Measurements from ENCODE around the gene WWTR1. TPM values are rescaled to one million over a fixed set of nuclear protein-coding genes. Genes with fewer than 3 reads are reported as not detected.

Gene WWTR1
- polyA plus RNA-seq, 1 donor (not counting 4 experiments of a cell fraction or from before 2014, with no cell fraction given), result 77.3 TPM

DNA sequence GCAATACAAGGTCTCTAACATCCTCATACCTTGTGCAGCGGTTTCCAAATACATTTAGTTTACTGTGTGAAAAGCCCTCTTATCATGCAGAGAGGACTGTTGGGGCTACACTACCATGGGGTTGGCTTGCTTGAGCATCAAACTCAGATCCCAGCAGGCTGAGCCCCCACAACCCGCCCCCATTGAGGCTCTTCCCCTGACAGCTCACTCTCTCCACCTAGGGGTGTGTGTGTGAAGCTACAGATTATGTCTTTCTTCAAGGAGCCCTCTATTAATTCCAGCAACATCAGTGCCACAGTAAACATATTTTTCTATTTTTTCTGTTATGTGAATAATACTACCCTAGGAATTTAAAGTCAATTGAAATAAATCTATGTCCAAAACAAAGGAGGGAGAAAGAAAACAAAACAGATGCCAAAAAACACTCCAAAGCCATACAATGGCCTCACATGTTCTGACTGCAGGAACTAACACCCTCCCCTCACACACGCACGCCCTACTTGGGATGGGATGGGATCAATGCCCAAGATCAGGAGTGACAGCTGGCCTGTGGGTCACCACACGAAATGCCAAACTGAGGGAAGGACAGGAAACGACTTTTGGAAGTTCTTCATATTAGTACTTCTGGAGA lies 168.7 kb downstream of the WWTR1 start:
- Histone ChIP-seq H2AFZ (ENCODE audit: control insufficient read depth, low read length) (no peak overlapping the region), H3K9me3 (ENCODE audit: control insufficient read depth, low read depth, low read length) (no peaks in the 10 kb centered on the region), H3K79me2 (ENCODE audit: control insufficient read depth, insufficient read depth, low read length) (no peaks in the 10 kb centered on the region), H3K9me1 (ENCODE audit: control insufficient read depth, extremely low read depth, insufficient read depth, low read length) (no peaks in the 10 kb centered on the region), H3K27ac (ENCODE audit: control insufficient read depth, insufficient read depth, low read length) (no peak overlapping the region), H3K4me3 (ENCODE audit: control insufficient read depth in 2 of 3, extremely low read depth in 1 of 3, insufficient read depth in 2 of 3, low read depth in 1 of 3, low read length in 3 of 3) (no peak overlapping the region), H3K27me3 (ENCODE audit: control insufficient read depth, extremely low read depth, insufficient read depth, low read length) (peaks cover 4% of the 10 kb centered on the region), H4K20me1 (ENCODE audit: control insufficient read depth, extremely low read depth, insufficient read depth, low read length) (no peaks in the 10 kb centered on the region), H3K4me1 (ENCODE audit: control insufficient read depth, extremely low read depth, insufficient read depth, low read length) (no peaks in the 10 kb centered on the region), H3K36me3 (ENCODE audit: control insufficient read depth in 2 of 2, extremely low read depth in 1 of 2, insufficient read depth in 2 of 2, low read length in 2 of 2) (no peaks in the 10 kb centered on the region), H3K9ac (ENCODE audit: control insufficient read depth, extremely low read depth, insufficient read depth, low read length) (no peak overlapping the region), H3K4me2 (ENCODE audit: control insufficient read depth, extremely low read depth, insufficient read depth, low read depth, low read length) (no peak overlapping the region)
- no peak for DNase-seq (ENCODE audit: low read depth, low spot score)
- no peak for TF ChIP-seq EZH2 (IDR thresholded peaks at IDR 0.05; ENCODE audit: low read length)
- TF ChIP-seq, protein P1, sequence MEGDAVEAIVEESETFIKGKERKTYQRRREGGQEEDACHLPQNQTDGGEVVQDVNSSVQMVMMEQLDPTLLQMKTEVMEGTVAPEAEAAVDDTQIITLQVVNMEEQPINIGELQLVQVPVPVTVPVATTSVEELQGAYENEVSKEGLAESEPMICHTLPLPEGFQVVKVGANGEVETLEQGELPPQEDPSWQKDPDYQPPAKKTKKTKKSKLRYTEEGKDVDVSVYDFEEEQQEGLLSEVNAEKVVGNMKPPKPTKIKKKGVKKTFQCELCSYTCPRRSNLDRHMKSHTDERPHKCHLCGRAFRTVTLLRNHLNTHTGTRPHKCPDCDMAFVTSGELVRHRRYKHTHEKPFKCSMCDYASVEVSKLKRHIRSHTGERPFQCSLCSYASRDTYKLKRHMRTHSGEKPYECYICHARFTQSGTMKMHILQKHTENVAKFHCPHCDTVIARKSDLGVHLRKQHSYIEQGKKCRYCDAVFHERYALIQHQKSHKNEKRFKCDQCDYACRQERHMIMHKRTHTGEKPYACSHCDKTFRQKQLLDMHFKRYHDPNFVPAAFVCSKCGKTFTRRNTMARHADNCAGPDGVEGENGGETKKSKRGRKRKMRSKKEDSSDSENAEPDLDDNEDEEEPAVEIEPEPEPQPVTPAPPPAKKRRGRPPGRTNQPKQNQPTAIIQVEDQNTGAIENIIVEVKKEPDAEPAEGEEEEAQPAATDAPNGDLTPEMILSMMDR (optimal IDR thresholded peaks at IDR 0.05 in 1 of 3, IDR thresholded peaks at IDR 0.05 in 1 of 3, conservative IDR thresholded peaks at IDR 0.05 in 1 of 3; ENCODE audit: extremely low read depth in 1 of 3, insufficient read depth in 2 of 3, low read length in 3 of 3), result peak; percentile 55 to 73 (median 59)
- dilution Hi-C loops (cut with MboI; ENCODE audit: extremely low pct_ligation_motif_present, low sequenced_read_pairs), result no loop called here
- no peak for FAIRE-seq

DNA sequence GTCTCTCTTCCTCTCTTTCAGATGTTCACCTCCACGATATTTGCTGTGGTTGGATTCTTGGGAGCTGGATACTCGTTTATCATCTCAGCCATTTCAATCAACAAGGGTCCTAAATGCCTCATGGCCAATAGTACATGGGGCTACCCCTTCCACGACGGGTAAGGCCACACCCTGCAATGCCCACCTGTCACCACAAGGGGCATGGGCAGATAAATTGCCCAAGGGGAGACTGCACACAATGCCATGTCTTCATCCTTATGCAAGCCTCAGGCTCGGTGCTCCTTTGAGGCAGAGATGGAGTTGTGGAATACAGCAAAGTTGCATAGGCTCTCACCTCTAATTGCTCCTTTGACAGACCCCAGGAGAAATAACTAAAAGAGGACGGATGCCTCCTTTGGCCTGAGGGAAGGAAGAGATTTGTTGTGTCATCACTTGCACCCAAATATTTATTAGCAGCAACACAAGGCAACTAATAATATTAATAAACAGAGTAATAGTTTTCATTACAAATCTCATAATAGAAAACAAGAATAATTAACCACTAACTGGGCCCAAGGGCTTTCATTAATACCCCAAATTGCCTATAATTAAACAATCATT lies 170.1 kb downstream of the WWTR1 start:
- TF ChIP-seq EZH2 (IDR thresholded peaks at IDR 0.05; ENCODE audit: low read length), result no peak
- TF ChIP-seq, protein P1 (optimal IDR thresholded peaks at IDR 0.05 in 1 of 3, IDR thresholded peaks at IDR 0.05 in 1 of 3, conservative IDR thresholded peaks at IDR 0.05 in 1 of 3; ENCODE audit: extremely low read depth in 1 of 3, insufficient read depth in 2 of 3, low read length in 3 of 3), result peak; percentile 39 to 66 (median 61)
- no peak overlapping the region for H3K4me3 ChIP-seq (ENCODE audit: control insufficient read depth in 2 of 3, extremely low read depth in 1 of 3, insufficient read depth in 2 of 3, low read depth in 1 of 3, low read length in 3 of 3)
- H3K9me1 ChIP-seq (ENCODE audit: control insufficient read depth, extremely low read depth, insufficient read depth, low read length), result no peaks in the 10 kb centered on the region
- no peak overlapping the region for H3K4me2 ChIP-seq (ENCODE audit: control insufficient read depth, extremely low read depth, insufficient read depth, low read depth, low read length)
- H3K79me2 ChIP-seq (ENCODE audit: control insufficient read depth, insufficient read depth, low read length), result no peaks in the 10 kb centered on the region
- FAIRE-seq (no peak), DNase-seq (ENCODE audit: low read depth, low spot score) (no peak)
- no peak overlapping the region for H3K27ac ChIP-seq (ENCODE audit: control insufficient read depth, insufficient read depth, low read length)
- no peak overlapping the region for H2AFZ ChIP-seq (ENCODE audit: control insufficient read depth, low read length)
- peaks cover 4% of the 10 kb centered on the region for H3K27me3 ChIP-seq (ENCODE audit: control insufficient read depth, extremely low read depth, insufficient read depth, low read length)
- no peaks in the 10 kb centered on the region for H3K4me1 ChIP-seq (ENCODE audit: control insufficient read depth, extremely low read depth, insufficient read depth, low read length)
- dilution Hi-C loops (cut with MboI; ENCODE audit: extremely low pct_ligation_motif_present, low sequenced_read_pairs), result no loop called here
- no peaks in the 10 kb centered on the region for H3K36me3 ChIP-seq (ENCODE audit: control insufficient read depth in 2 of 2, extremely low read depth in 1 of 2, insufficient read depth in 2 of 2, low read length in 2 of 2)
- H3K9ac ChIP-seq (ENCODE audit: control insufficient read depth, extremely low read depth, insufficient read depth, low read length), result no peak overlapping the region
- H3K9me3 ChIP-seq (ENCODE audit: control insufficient read depth, low read depth, low read length), result no peaks in the 10 kb centered on the region
- no peaks in the 10 kb centered on the region for H4K20me1 ChIP-seq (ENCODE audit: control insufficient read depth, extremely low read depth, insufficient read depth, low read length)
